H9 (cell line): ENCODE results near the gene NCOA1. TPM values are rescaled to one million over a fixed set of nuclear protein-coding genes. Genes with fewer than 3 reads are reported as not detected.

Source experiments
- DNase-seq: peaks from one replicate; pipeline ENCODE4 v3.0.0-alpha.2; 2017
- H2AFZ ChIP-seq: one replicate; pipeline ENCODE4 v1.6.1; 2013; ENCODE audit warnings: mild to moderate bottlenecking, low read length, control low read depth, moderate library complexity
- H2AK5ac ChIP-seq: 2 replicates; pipeline ENCODE4 v1.6.1; 2013; ENCODE audit warnings: low read length, control low read depth, mixed read lengths; ENCODE audit not compliant: insufficient read length
- H2BK120ac ChIP-seq: one replicate; pipeline ENCODE4 v1.6.1; 2013; ENCODE audit warnings: low read depth, mild to moderate bottlenecking, low read length, control low read depth, inconsistent platforms; ENCODE audit not compliant: poor library complexity, severe bottlenecking
- H2BK12ac ChIP-seq: 2 replicates; pipeline ENCODE4 v1.6.1; 2013; ENCODE audit warnings: low read length, control low read depth, mixed read lengths, low read depth; ENCODE audit not compliant: insufficient read length
- H2BK15ac ChIP-seq: 2 replicates; pipeline ENCODE4 v1.6.1; 2013; ENCODE audit warnings: low read depth, low read length, control low read depth
- H2BK20ac ChIP-seq: one replicate; pipeline ENCODE4 v1.6.1; 2013; ENCODE audit warnings: low read depth, mild to moderate bottlenecking, low read length, control low read depth, inconsistent platforms; ENCODE audit not compliant: poor library complexity, severe bottlenecking
- H2BK5ac ChIP-seq: 2 replicates; pipeline ENCODE4 v1.6.1; 2013; ENCODE audit warnings: low read length, control low read depth, mixed read lengths; ENCODE audit not compliant: insufficient read length
- H3K14ac ChIP-seq: 2 replicates; pipeline ENCODE4 v1.6.1; 2013; ENCODE audit warnings: low read length, control low read depth; ENCODE audit not compliant: insufficient read depth
- H3K18ac ChIP-seq: 2 replicates; pipeline ENCODE4 v1.6.1; 2013; ENCODE audit warnings: low read depth, mild to moderate bottlenecking, mixed read lengths, low read length, control low read depth; ENCODE audit not compliant: insufficient read length
- H3K23ac ChIP-seq: 2 replicates; pipeline ENCODE4 v1.6.1; 2013; ENCODE audit warnings: low read length, control low read depth, mixed read lengths, low read depth; ENCODE audit not compliant: insufficient read length
- H3K23me2 ChIP-seq: 2 replicates; pipeline ENCODE4 v1.6.1; 2013; ENCODE audit warnings: low read depth, mild to moderate bottlenecking, mixed read lengths, low read length, control low read depth; ENCODE audit not compliant: insufficient read length, poor library complexity, severe bottlenecking
- H3K27ac ChIP-seq: 2 replicates; pipeline ENCODE4 v1.5.1; 2013; ENCODE audit warnings: low read length, control low read depth, mixed read lengths, low read depth; ENCODE audit not compliant: insufficient read length
- H3K27me3 ChIP-seq: 2 replicates; pipeline ENCODE4 v1.6.1; 2013; ENCODE audit warnings: low read length, control low read depth, inconsistent platforms; ENCODE audit not compliant: insufficient read depth
- H3K4ac ChIP-seq: 2 replicates; pipeline ENCODE4 v1.6.1; 2013; ENCODE audit warnings: low read depth, mild to moderate bottlenecking, control low read depth, inconsistent platforms, low read length, moderate library complexity
- H3K4me1 ChIP-seq: 2 replicates; pipeline ENCODE4 v1.6.1; 2013; ENCODE audit warnings: low read length, control low read depth, inconsistent platforms; ENCODE audit not compliant: insufficient read depth
- H3K4me2 ChIP-seq: 2 replicates; pipeline ENCODE4 v1.6.1; 2013; ENCODE audit warnings: low read length, control low read depth, mixed read lengths; ENCODE audit not compliant: insufficient read length, insufficient read depth
- H3K56ac ChIP-seq: 2 replicates; pipeline ENCODE4 v1.6.1; 2013; ENCODE audit warnings: low read depth, mild to moderate bottlenecking, mixed read lengths, low read length, control low read depth; ENCODE audit not compliant: insufficient read length
- H3K79me1 ChIP-seq: 2 replicates; pipeline ENCODE4 v1.6.1; 2013; ENCODE audit warnings: low read depth, mild to moderate bottlenecking, moderate library complexity, low read length, control low read depth, inconsistent platforms; ENCODE audit not compliant: insufficient read depth, poor library complexity, severe bottlenecking
- H3K79me2 ChIP-seq: 2 replicates; pipeline ENCODE4 v1.6.1; 2013; ENCODE audit warnings: low read length, control low read depth, inconsistent platforms; ENCODE audit not compliant: insufficient read depth
- H3K9ac ChIP-seq: 2 replicates; pipeline ENCODE4 v1.6.1; 2013; ENCODE audit warnings: low read length, control low read depth, mixed read lengths; ENCODE audit not compliant: insufficient read length; ENCODE audit errors: extremely low read depth
- H3K9me3 ChIP-seq: one replicate; pipeline ENCODE4 v1.6.1; 2013; ENCODE audit warnings: low read depth, low read length, inconsistent platforms; ENCODE audit not compliant: control insufficient read depth
- H3T11ph ChIP-seq: one replicate; pipeline ENCODE4 v1.6.1; 2013; ENCODE audit warnings: mild to moderate bottlenecking, low read length, control low read depth, inconsistent platforms
- H4K20me1 ChIP-seq: one replicate; pipeline ENCODE4 v1.6.1; 2013; ENCODE audit not compliant: control insufficient read depth, insufficient read length, insufficient read depth
- H4K5ac ChIP-seq: 2 replicates; pipeline ENCODE4 v1.6.1; 2013; ENCODE audit warnings: low read depth, mild to moderate bottlenecking, mixed read lengths, low read length, control low read depth; ENCODE audit not compliant: insufficient read length
- H4K8ac ChIP-seq: replicated peaks from 2 replicates; pipeline ENCODE4 v1.6.1; 2013; ENCODE audit warnings: low read length, control low read depth, mixed read lengths, low read depth; ENCODE audit not compliant: insufficient read length
- H4K91ac ChIP-seq: 2 replicates; pipeline ENCODE4 v1.6.1; 2013; ENCODE audit warnings: low read depth, mild to moderate bottlenecking, moderate library complexity, mixed read lengths, low read length, control low read depth; ENCODE audit not compliant: insufficient read length
- H3K27ac Mint-ChIP-seq, 3 experiments: 2 replicates in 2 of 3; 3 replicates in 1 of 3; pipeline ENCODE4 v1.8.0; 2020 to 2021; ENCODE audit warnings: mixed read lengths in 3 of 3, mild to moderate bottlenecking in 1 of 3, moderate library complexity in 1 of 3
- H3K27me3 Mint-ChIP-seq: 2 replicates; pipeline ENCODE4 v1.8.0; 2021; ENCODE audit warnings: low read depth, mild to moderate bottlenecking, moderate library complexity, mixed read lengths
- H3K36me3 Mint-ChIP-seq, 3 experiments: 2 replicates in 2 of 3; 3 replicates in 1 of 3; pipeline ENCODE4 v1.8.0; 2020 to 2021; ENCODE audit warnings: low read depth in 3 of 3, mixed read lengths in 3 of 3; ENCODE audit not compliant: insufficient read depth in 1 of 3
- H3K4me1 Mint-ChIP-seq, 2 experiments: 2 replicates each; pipeline ENCODE4 v1.8.0; 2020; ENCODE audit warnings: mixed read lengths in 2 of 2
- H3K4me3 Mint-ChIP-seq, 2 experiments: 2 replicates in 1 of 2; 3 replicates in 1 of 2; pipeline ENCODE4 v1.8.0; 2020 to 2021; ENCODE audit warnings: mild to moderate bottlenecking in 2 of 2, mixed read lengths in 2 of 2, moderate library complexity in 1 of 2
- H3K9me3 Mint-ChIP-seq, 2 experiments: 2 replicates in 1 of 2; 3 replicates in 1 of 2; pipeline ENCODE4 v1.8.0; 2020; ENCODE audit warnings: mild to moderate bottlenecking in 2 of 2, mixed read lengths in 2 of 2, moderate library complexity in 1 of 2
- CTCF ChIP-seq: fragments of 200-600 bp; sonication (generic); conservative IDR thresholded peaks from 3 replicates; pipeline ENCODE4 v1.8.0; 2021; ENCODE audit warnings: antibody characterized with exemption, mild to moderate bottlenecking
- WGBS: extraction: QIAGEN DNeasy Blood & Tissue Kit; methylation state at CpG from one replicate; pipeline ENCODE4 v1.1.7; 2013; ENCODE audit warnings: missing lambda C conversion rate, low lambda C conversion rate, mixed read lengths; ENCODE audit not compliant: insufficient read length; ENCODE audit errors: extremely low coverage; 5-methylcytosine and 5-hydroxymethylcytosine counted together
- total RNA-seq: library from RNA; stranded (reverse); gene quantifications from 2 replicates; pipeline ENCODE4 v1.2.1, GENCODE V29; 2021

The NCOA1 gene
- total RNA-seq, 1 experiment from 2014 or later: 14.8 TPM

GRCh38 chr2:24712296-24712695 is 221.2 kb downstream of the NCOA1 start:
- H3K27ac Mint-ChIP-seq: no peak overlapping the region
- H3K23ac ChIP-seq: no peak overlapping the region
- no peak overlapping the region for H3T11ph ChIP-seq
- peaks cover 2 to 3% of the 10 kb centered on the region in 2 experiments for H3K4me1 Mint-ChIP-seq
- H3K18ac ChIP-seq: no peak overlapping the region
- no peak overlapping the region for H4K5ac ChIP-seq
- H3K14ac ChIP-seq: no peak overlapping the region
- no peaks in the 10 kb centered on the region for H3K9me3 ChIP-seq
- no peaks in the 10 kb centered on the region for H3K27me3 ChIP-seq
- H3K56ac ChIP-seq: no peak overlapping the region
- no peak for TF ChIP-seq CTCF
- no peak overlapping the region for H2BK12ac ChIP-seq
- no peaks in the 10 kb centered on the region for H3K36me3 Mint-ChIP-seq
- H3K4ac ChIP-seq: no peak overlapping the region
- H3K27me3 Mint-ChIP-seq: no peaks in the 10 kb centered on the region
- no peaks in the 10 kb centered on the region for H3K23me2 ChIP-seq
- no peaks in the 10 kb centered on the region for H3K79me2 ChIP-seq
- DNase-seq: no peak
- H4K8ac ChIP-seq: no peak overlapping the region
- H3K9ac ChIP-seq: no peak overlapping the region
- no peak overlapping the region for H2AFZ ChIP-seq
- H3K27ac ChIP-seq: no peak overlapping the region
- no peaks in the 10 kb centered on the region for H4K20me1 ChIP-seq
- no peak overlapping the region for H2BK120ac ChIP-seq
- no peak overlapping the region for H2BK5ac ChIP-seq
- no peaks in the 10 kb centered on the region for H3K9me3 Mint-ChIP-seq
- no peak overlapping the region for H4K91ac ChIP-seq
- no peak overlapping the region for H2BK15ac ChIP-seq
- no peak overlapping the region for H3K4me2 ChIP-seq
- H3K4me1 ChIP-seq: no peaks in the 10 kb centered on the region
- no peaks in the 10 kb centered on the region for H3K79me1 ChIP-seq
- H2BK20ac ChIP-seq: no peak overlapping the region
- H3K4me3 Mint-ChIP-seq: no peak overlapping the region
- no CpG with 5 or more reads among the region's 1 CpG for WGBS
- no peak overlapping the region for H2AK5ac ChIP-seq
